Measurements from ENCODE around the gene CUX1.

Gene CUX1

DNA sequence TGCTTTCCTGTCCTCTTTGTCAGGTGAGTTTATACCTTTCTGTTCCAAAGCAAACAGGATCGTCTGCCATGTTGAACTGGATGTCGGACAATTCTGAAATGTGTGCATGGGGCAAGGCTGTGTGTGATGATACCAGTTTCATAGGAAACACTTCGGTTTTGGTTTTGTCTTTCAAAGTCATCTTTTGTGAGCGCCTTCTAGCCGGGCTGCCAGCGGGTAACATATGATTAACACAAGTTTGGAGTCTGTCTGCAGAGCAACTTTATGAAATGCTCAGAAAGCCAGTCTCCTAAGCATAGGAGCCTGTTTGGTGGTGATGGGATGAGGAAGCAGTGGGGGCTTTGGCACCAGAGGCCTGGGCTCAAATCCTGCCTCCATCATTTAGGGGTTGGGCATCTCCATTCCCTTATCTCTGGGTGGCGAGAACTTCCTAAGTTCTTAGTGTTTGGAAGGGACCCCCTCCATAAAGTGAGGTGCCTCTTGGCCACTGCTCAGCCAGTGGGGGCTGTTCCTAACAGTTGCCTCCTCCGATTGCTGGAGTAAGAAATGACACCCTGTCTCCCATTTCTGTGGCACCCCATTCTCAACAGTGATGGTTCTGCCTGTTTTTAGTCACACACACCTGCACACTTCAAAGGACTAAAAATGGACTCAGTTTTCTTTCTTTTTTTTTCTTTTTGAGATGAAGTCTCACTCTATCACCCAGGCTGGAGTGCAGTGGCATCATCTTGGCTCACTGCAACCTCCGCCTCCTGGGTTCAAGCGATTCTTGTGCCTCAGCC, 36.8 kb downstream of the CUX1 start:
- H3K4me1 ChIP-seq: peaks cover 4% of the 10 kb centered on the region; the same call in 1 of the 2 replicates
- no peak overlapping the region for H3K4me3 ChIP-seq (ENCODE audit: low read depth, low read length)
- no peaks in the 10 kb centered on the region for H3K27me3 ChIP-seq
- DNase-seq: no peak
- no peaks in the 10 kb centered on the region for H3K36me3 ChIP-seq
- H3K9me3 ChIP-seq: no peaks in the 10 kb centered on the region
- TF ChIP-seq, protein P1, sequence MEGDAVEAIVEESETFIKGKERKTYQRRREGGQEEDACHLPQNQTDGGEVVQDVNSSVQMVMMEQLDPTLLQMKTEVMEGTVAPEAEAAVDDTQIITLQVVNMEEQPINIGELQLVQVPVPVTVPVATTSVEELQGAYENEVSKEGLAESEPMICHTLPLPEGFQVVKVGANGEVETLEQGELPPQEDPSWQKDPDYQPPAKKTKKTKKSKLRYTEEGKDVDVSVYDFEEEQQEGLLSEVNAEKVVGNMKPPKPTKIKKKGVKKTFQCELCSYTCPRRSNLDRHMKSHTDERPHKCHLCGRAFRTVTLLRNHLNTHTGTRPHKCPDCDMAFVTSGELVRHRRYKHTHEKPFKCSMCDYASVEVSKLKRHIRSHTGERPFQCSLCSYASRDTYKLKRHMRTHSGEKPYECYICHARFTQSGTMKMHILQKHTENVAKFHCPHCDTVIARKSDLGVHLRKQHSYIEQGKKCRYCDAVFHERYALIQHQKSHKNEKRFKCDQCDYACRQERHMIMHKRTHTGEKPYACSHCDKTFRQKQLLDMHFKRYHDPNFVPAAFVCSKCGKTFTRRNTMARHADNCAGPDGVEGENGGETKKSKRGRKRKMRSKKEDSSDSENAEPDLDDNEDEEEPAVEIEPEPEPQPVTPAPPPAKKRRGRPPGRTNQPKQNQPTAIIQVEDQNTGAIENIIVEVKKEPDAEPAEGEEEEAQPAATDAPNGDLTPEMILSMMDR (IDR thresholded peaks at IDR 0.05; ENCODE audit: low read depth, low read length): no peak

DNA sequence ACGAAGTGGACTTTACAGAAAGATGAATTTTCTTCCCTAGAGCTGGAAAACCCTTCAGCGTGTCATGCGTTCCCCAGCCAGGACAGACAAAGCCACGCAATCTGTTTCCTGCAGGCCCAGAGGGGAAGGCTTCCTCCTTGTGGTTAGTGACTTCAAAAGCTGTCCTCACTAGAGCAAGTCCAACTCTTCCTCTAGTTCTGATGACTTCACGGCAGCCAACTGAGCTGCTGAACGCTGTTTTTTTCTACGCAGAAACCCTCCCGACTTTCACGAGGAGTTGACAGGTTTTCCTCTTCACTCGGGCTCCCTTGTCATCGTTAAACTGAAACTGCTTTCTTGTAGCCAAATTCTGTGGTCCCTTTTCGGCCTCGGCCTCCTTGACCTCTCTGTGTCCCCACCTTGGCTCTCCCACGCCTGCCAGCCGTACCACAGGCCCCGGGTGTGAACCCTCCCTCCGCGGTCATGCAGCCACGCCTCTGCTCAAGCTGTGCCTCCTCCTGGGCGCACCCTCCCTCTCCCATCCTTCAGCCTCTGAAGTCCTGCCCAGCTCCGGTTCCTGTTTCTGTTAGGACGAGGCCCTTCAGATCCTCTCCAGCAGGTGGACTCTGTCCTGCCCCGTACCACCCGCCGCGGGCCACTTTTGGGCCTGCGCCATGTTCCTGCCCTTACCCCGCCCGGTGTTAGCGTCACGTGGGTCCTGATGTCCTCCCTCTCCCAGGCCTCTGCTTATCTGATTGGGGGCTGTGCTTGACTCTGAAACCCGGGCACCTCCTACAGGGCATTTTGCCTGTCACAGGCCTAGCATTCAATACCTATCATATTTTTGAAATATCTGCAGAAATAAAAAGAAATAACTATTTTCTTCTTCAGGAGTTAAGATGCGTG, 39.3 kb downstream of the CUX1 start:
- TF ChIP-seq, protein P1 (IDR thresholded peaks at IDR 0.05; ENCODE audit: low read depth, low read length): peak; percentile 77
- Histone ChIP-seq H3K9me3 (no peaks in the 10 kb centered on the region), H3K36me3 (no peaks in the 10 kb centered on the region), H3K4me3 (ENCODE audit: low read depth, low read length) (peak overlapping the region; percentile 62), H3K4me1 (peaks cover 4% of the 10 kb centered on the region; the same call in 1 of the 2 replicates), H3K27me3 (no peaks in the 10 kb centered on the region)
- peak; percentile 97 for DNase-seq

DNA sequence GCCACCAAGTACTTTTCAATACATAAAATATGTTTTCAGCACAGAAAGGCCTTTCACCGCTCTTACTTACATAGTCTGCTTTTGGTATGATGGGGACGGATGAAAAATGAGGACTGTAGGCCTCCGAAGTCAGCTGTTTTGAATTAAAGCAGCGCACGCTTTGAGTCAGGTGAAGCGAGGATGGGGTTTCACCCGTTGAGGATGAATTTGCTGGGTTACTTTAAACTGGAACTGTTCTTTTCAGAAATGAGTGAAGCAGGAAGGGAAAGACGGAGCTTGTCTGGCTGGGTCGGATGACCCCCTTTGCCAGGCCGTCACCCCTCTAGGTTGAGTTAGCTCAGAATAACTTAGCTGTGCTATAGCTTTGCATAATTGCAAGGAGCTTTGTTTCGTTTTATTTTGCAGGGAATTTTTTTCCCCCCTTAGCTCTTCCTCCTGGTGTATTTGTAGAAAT, 40.0 kb downstream of the CUX1 start:
- TF ChIP-seq, protein P1 (IDR thresholded peaks at IDR 0.05; ENCODE audit: low read depth, low read length): no peak
- DNase-seq: no peak
- Histone ChIP-seq H3K4me1 (peaks cover 7% of the 10 kb centered on the region), H3K4me3 (ENCODE audit: low read depth, low read length) (peak overlapping the region; percentile 62), H3K36me3 (no peaks in the 10 kb centered on the region), H3K9me3 (no peaks in the 10 kb centered on the region), H3K27me3 (no peaks in the 10 kb centered on the region)

DNA sequence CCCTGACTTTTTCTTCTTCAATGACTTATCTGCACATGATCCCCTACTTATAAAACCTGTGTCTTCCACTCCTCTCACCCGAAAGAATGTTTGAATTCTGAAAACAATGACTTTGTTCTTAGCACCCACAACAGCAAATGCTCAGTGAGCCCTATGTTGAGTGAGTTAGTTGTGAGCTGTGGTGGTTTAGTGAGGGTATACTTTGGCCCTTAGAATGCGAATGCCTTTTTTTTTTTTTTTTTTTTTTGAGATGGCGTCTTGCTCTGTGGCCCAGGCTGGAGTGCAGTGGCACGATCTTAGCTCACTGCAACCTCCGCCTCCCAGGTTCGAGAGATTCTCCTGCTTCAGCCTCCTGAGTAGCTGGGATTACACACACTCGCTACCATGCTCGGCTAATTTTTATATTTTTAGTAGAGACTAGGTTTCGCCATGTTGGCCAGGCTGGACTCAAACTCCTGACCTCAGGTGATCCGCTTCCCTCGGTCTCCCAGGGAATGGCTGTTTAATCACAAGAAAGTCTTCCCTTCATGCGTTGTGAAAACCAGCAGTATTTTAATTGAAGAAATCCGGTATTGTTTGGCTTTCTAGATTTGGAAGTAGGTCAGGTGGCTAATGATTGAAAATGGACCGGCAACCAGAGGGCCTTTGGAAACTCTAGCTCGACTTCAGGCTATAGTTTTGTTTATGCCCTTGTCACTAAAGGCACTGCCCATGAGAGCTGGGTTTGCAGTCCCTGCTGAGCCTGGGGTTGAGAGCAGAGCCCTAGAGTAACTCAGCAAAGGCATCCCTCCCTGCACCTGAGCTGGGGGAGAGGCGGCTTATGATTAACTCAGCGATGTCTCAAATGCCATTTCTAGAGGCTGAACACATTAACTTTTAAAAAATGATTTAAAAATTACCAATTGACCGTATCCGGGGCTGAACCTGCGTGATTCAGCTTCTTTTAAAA, 41.3 kb downstream of the CUX1 start:
- H3K4me1 ChIP-seq: peaks cover 10% of the 10 kb centered on the region

DNA sequence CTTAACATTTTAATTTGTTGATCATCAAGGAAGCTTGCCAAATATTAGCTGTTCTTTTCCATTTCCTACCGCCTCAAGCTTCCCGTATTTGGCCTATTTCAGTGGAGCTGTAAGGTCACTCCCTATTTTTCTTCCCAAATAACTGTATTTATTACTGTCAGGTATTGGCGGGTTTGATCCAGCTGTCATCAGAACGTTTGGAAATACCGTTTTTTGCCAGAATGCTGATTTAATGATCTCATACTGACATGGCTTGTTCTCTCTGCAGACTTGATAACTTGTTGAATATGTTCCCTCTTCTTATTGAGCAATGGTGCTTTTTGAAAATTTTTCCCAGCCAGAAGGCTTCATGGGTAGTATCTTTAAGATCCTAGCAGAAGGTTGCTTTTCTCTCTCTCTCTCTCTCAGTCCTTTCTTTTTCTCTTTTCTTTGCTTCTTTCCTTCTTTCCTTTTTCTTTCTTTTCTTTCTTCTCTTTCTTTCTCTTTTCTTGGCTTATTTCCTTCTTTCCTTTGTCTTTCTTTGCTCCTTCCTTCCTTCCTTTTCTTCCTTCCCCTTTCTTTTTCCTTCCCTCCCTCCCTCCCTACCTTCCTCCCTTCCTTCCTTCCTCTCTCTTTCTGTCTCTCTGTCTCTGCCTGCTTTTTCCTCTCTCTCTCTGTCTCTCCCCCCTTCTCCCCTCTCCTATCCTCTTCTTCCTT, 42.1 kb downstream of the CUX1 start:
- H3K4me1 ChIP-seq: peaks cover 10% of the 10 kb centered on the region
- no peaks in the 10 kb centered on the region for H3K9me3 ChIP-seq
- TF ChIP-seq, protein P1 (IDR thresholded peaks at IDR 0.05; ENCODE audit: low read depth, low read length): no peak
- no peaks in the 10 kb centered on the region for H3K36me3 ChIP-seq
- no peak overlapping the region for H3K4me3 ChIP-seq (ENCODE audit: low read depth, low read length)
- DNase-seq: no peak
- no peaks in the 10 kb centered on the region for H3K27me3 ChIP-seq

More for the DNA sequence above, 41.3 kb downstream of the CUX1 start:
- Histone ChIP-seq H3K27me3 (no peaks in the 10 kb centered on the region), H3K4me3 (ENCODE audit: low read depth, low read length) (no peak overlapping the region), H3K9me3 (no peaks in the 10 kb centered on the region), H3K36me3 (no peaks in the 10 kb centered on the region)
- DNase-seq: no peak
- TF ChIP-seq, protein P1 (IDR thresholded peaks at IDR 0.05; ENCODE audit: low read depth, low read length): no peak

All from BE2C (cell line).